Measurements from ENCODE around the gene CUEDC1. TPM values are rescaled to one million over a fixed set of nuclear protein-coding genes. Genes with fewer than 3 reads are reported as not detected.
A peak's percentile ranks its signal among the peaks of the same experiment; 100 is the strongest.
"Not testable (repeated sequence)": the region's sequence is repeated elsewhere in the genome, so short reads cannot be mapped to it uniquely, and the experiment has no call there.

CUEDC1 gene
- total RNA-seq, 6 experiments from 2014 or later, result 34.0 to 41.0 (median 34.9) TPM

- Mint-ChIP-seq H3K4me3 (no peak overlapping the region), H3K4me1 (ENCODE audit: low read depth) (peaks cover 55% of the 10 kb centered on the region), H3K36me3 (ENCODE audit: low read depth) (peaks cover 40% of the 10 kb centered on the region), H3K27ac (peak overlapping the region; percentile 15; the same call in 1 of the 2 replicates), H3K9me3 (no peaks in the 10 kb centered on the region), H3K27me3 (ENCODE audit: insufficient read depth) (peaks cover 2% of the 10 kb centered on the region)
- no peak for TF ChIP-seq CTCF (IDR thresholded peaks at IDR 0.05)
- no peak for DNase-seq
Observed at GRCh38 chr17:57975044-57975443, 19.8 kb upstream of the CUEDC1 start.

- Mint-ChIP-seq H3K27ac (peak overlapping the region; percentile 43; the same call in 1 of the 2 replicates), H3K36me3 (ENCODE audit: low read depth) (peaks cover 39% of the 10 kb centered on the region), H3K4me1 (ENCODE audit: low read depth) (peaks cover 59% of the 10 kb centered on the region)
- not testable (repeated sequence) for H3K9me3 Mint-ChIP-seq; DNase-seq; H3K27me3 Mint-ChIP-seq (ENCODE audit: insufficient read depth); H3K4me3 Mint-ChIP-seq
Observed at GRCh38 chr17:57974053-57974824, 19.0 kb upstream of the CUEDC1 start.

- Mint-ChIP-seq H3K27ac (peak overlapping the region; percentile 51; the same call in 1 of the 2 replicates), H3K4me3 (no peak overlapping the region)
Observed at GRCh38 chr17:57972151-57972550, 16.9 kb upstream of the CUEDC1 start.

GRCh38 chr17:57971572-57971971 lies 16.4 kb upstream of the CUEDC1 start:
- no peak for TF ChIP-seq CTCF (IDR thresholded peaks at IDR 0.05)
- Mint-ChIP-seq H3K9me3 (no peaks in the 10 kb centered on the region), H3K4me1 (ENCODE audit: low read depth) (peaks cover 51% of the 10 kb centered on the region), H3K27me3 (ENCODE audit: insufficient read depth) (peaks cover 5% of the 10 kb centered on the region; the same call in 1 of the 2 replicates), H3K36me3 (ENCODE audit: low read depth) (peaks cover 18% of the 10 kb centered on the region), H3K27ac (no peak overlapping the region), H3K4me3 (no peak overlapping the region)
- no peak for DNase-seq

More at GRCh38 chr17:57972151-57972550, 16.9 kb upstream of the CUEDC1 start:
- Mint-ChIP-seq H3K4me1 (ENCODE audit: low read depth) (peaks cover 53% of the 10 kb centered on the region), H3K9me3 (no peaks in the 10 kb centered on the region), H3K36me3 (ENCODE audit: low read depth) (peaks cover 24% of the 10 kb centered on the region), H3K27me3 (ENCODE audit: insufficient read depth) (peaks cover 6% of the 10 kb centered on the region)
- no peak for DNase-seq
- no peak for TF ChIP-seq CTCF (IDR thresholded peaks at IDR 0.05)

GRCh38 chr17:57970710-57971109 lies 15.5 kb upstream of the CUEDC1 start:
- H3K36me3 Mint-ChIP-seq (ENCODE audit: low read depth), result peaks cover 11% of the 10 kb centered on the region
- H3K9me3 Mint-ChIP-seq, result no peaks in the 10 kb centered on the region
- peaks cover 5% of the 10 kb centered on the region; the same call in 1 of the 2 replicates for H3K27me3 Mint-ChIP-seq (ENCODE audit: insufficient read depth)
- peak overlapping the region; percentile 78 for H3K27ac Mint-ChIP-seq
- peak; percentile 47 for DNase-seq
- TF ChIP-seq CTCF (IDR thresholded peaks at IDR 0.05), result no peak
- peaks cover 42% of the 10 kb centered on the region for H3K4me1 Mint-ChIP-seq (ENCODE audit: low read depth)
- H3K4me3 Mint-ChIP-seq, result no peak overlapping the region

GRCh38 chr17:57968456-57968855 lies 13.2 kb upstream of the CUEDC1 start:
- H3K27ac Mint-ChIP-seq, result no peak overlapping the region
- no peaks in the 10 kb centered on the region for H3K9me3 Mint-ChIP-seq
- H3K4me3 Mint-ChIP-seq, result no peak overlapping the region
- H3K4me1 Mint-ChIP-seq (ENCODE audit: low read depth), result peaks cover 25% of the 10 kb centered on the region
- no peak for DNase-seq
- H3K27me3 Mint-ChIP-seq (ENCODE audit: insufficient read depth), result peaks cover 8% of the 10 kb centered on the region
- no peak for TF ChIP-seq CTCF (IDR thresholded peaks at IDR 0.05)
- peaks cover 5% of the 10 kb centered on the region; the same call in 1 of the 2 replicates for H3K36me3 Mint-ChIP-seq (ENCODE audit: low read depth)
